GM23248 (cell line): ENCODE measurements around the gene SLC22A1. TPM values are rescaled to one million over a fixed set of nuclear protein-coding genes. Genes with fewer than 3 reads are reported as not detected.
"Not testable (repeated sequence)": the region's sequence is repeated elsewhere in the genome, so short reads cannot be mapped to it uniquely, and the experiment has no call there.

Experiments used
- DNase-seq: peaks from one replicate; pipeline ENCODE4 v3.0.0-alpha.2; 2015
- H2AFZ ChIP-seq: fragments of 200-600 bp; sonication (generic); 2 replicates; pipeline ENCODE4 v1.6.1; 2016; ENCODE audit warnings: antibody characterized with exemption
- H3F3A ChIP-seq: fragments of 200-600 bp; sonication (generic); 2 replicates; pipeline ENCODE4 v1.6.1; 2016; ENCODE audit warnings: mild to moderate bottlenecking, antibody characterized with exemption, mixed run types; ENCODE audit not compliant: insufficient read depth
- H3K27ac ChIP-seq: fragments of 200-600 bp; sonication (generic); 2 replicates; pipeline ENCODE4 v1.5.1; 2016; ENCODE audit warnings: mild to moderate bottlenecking
- H3K27me3 ChIP-seq: fragments of 200-600 bp; sonication (generic); replicated peaks from 2 replicates; pipeline ENCODE4 v1.6.1; 2016; ENCODE audit warnings: mild to moderate bottlenecking; ENCODE audit not compliant: insufficient read depth
- H3K36me3 ChIP-seq: fragments of 200-600 bp; sonication (generic); 2 replicates; pipeline ENCODE4 v1.6.1; 2016; ENCODE audit warnings: low read depth, mild to moderate bottlenecking
- H3K4me1 ChIP-seq: fragments of 200-600 bp; sonication (generic); 2 replicates; pipeline ENCODE4 v1.6.1; 2016; ENCODE audit warnings: mild to moderate bottlenecking; ENCODE audit not compliant: insufficient read depth
- H3K4me2 ChIP-seq: fragments of 200-600 bp; sonication (generic); one replicate; pipeline ENCODE4 v1.6.1; 2016; ENCODE audit warnings: mild to moderate bottlenecking; ENCODE audit not compliant: unreplicated experiment
- H3K4me3 ChIP-seq: fragments of 200-600 bp; sonication (generic); 2 replicates; pipeline ENCODE4 v1.5.1; 2016; ENCODE audit warnings: mild to moderate bottlenecking
- H3K79me2 ChIP-seq: fragments of 200-600 bp; sonication (generic); 2 replicates; pipeline ENCODE4 v1.6.1; 2016; ENCODE audit warnings: mild to moderate bottlenecking; ENCODE audit not compliant: insufficient read depth
- H3K9ac ChIP-seq: fragments of 200-600 bp; sonication (generic); 2 replicates; pipeline ENCODE4 v1.6.1; 2016; ENCODE audit warnings: mild to moderate bottlenecking
- H3K9me2 ChIP-seq: fragments of 200-600 bp; sonication (generic); 2 replicates; pipeline ENCODE4 v1.6.1; 2016; ENCODE audit warnings: mixed run types, mild to moderate bottlenecking, moderate library complexity; ENCODE audit not compliant: insufficient read depth
- H3K9me3 ChIP-seq: fragments of 200-600 bp; sonication (generic); one replicate; pipeline ENCODE4 v1.6.1; 2017; ENCODE audit warnings: low read depth
- H4K20me1 ChIP-seq: fragments of 200-600 bp; sonication (generic); 2 replicates; pipeline ENCODE4 v1.6.0; 2016; ENCODE audit not compliant: insufficient read depth
- EZH2 ChIP-seq: fragments of 200-600 bp; sonication (generic); IDR thresholded peaks from 2 replicates; pipeline ENCODE4 v1.6.1; 2018; ENCODE audit warnings: antibody characterized with exemption, mild to moderate bottlenecking; ENCODE audit not compliant: insufficient read depth, poor library complexity, severe bottlenecking
- EZH2phosphoT487 ChIP-seq: fragments of 200-600 bp; sonication (generic); IDR thresholded peaks from 2 replicates; pipeline ENCODE4 v1.6.1; 2018; ENCODE audit warnings: antibody characterized with exemption, moderate library complexity, mild to moderate bottlenecking, low read depth; ENCODE audit not compliant: insufficient read depth
- WGBS, 2 experiments: methylation state at CpG; one replicate each; pipeline ENCODE4 v1.1.6; 2015 to 2017; ENCODE audit warnings: low lambda C conversion rate in 2 of 2, low coverage in 1 of 2; ENCODE audit errors: missing lambda C conversion rate in 2 of 2; 5-methylcytosine and 5-hydroxymethylcytosine counted together
- in situ Hi-C: fragments of 300-500 bp; cut with MboI; formaldehyde crosslinking; loops from 2 replicates; pipeline ENCODE4 v1.15.0; 2020
- polyA plus RNA-seq: library from polyadenylated mRNA; unstranded; fragments of >200 nt; fragmentation: Nextera tagmentation; extraction: Ambion mirVana; gene quantifications from 2 replicates; pipeline ENCODE4 v1.2.1, GENCODE V29; 2016
- total RNA-seq: library from RNA; depleted of rRNA; stranded (reverse); fragments of >200 nt; shearing (Covaris generic); gene quantifications from 2 replicates; pipeline ENCODE4 v1.2.3, GENCODE V29; 2014

SLC22A1 gene
- total and polyA plus RNA-seq, 2 experiments from 2014 or later, result not detected

DNA sequence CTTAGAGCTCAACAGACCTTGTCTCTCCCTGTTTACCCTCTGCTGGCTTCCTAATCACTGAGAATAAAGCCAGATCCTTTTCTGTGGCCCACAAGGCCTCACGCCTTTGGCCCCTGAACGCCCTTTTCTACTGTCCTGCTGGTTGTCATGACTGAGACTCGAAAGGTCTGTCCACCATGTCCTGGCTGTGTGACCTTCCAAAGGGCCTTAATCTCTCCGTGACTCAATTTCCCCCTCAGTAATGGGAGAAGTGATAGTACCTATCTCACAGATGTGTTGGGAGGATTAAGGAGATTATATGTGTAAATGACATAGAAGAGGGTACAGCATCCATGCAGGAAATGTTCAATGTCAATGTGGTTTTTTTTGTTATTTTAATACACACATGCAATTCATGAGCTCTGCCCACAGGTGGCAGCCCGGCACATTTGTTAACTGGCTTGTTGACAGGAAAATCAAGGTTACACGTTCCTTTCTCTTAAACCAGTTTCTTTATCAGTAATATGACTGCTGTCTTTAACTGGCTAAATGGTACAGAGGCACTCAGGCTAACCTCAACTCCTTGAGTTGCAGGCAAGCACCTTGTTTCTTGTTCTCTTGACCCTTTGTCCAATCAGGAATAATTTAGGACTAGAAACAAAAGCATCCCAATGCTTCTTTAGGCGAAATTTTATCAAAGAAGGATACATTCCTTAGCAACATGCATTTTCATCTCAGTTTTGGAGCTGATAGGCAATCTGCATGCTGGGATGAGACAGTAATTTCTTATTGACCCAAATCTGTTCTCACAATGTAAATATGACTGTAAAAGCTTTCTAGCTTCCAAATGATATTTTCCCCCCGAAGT lies 16.6 kb downstream of the SLC22A1 start:
- H3K9ac ChIP-seq, result no peak overlapping the region
- TF ChIP-seq EZH2, result no peak
- peak; percentile 80 for DNase-seq
- H3K9me2 ChIP-seq, result no peaks in the 10 kb centered on the region
- no peaks in the 10 kb centered on the region for H3K27me3 ChIP-seq
- peak overlapping the region; percentile 47; the same call in 1 of the 2 replicates for H2AFZ ChIP-seq
- no peaks in the 10 kb centered on the region for H3K36me3 ChIP-seq
- H3K4me1 ChIP-seq, result peaks cover 16% of the 10 kb centered on the region; the same call in 1 of the 2 replicates
- no peaks in the 10 kb centered on the region for H4K20me1 ChIP-seq
- in situ Hi-C loops, result no loop called here
- H3K79me2 ChIP-seq, result no peaks in the 10 kb centered on the region
- no peak overlapping the region for H3K4me3 ChIP-seq
- peaks cover 6% of the 10 kb centered on the region; the same call in 1 of the 2 replicates for H3F3A ChIP-seq
- H3K27ac ChIP-seq, result no peak overlapping the region
- H3K4me2 ChIP-seq, result peak overlapping the region; percentile 29
- H3K9me3 ChIP-seq, result no peaks in the 10 kb centered on the region
- WGBS, 2 experiments, result 53 to 55% methylated on average over 8 of the region's 8 CpGs

DNA sequence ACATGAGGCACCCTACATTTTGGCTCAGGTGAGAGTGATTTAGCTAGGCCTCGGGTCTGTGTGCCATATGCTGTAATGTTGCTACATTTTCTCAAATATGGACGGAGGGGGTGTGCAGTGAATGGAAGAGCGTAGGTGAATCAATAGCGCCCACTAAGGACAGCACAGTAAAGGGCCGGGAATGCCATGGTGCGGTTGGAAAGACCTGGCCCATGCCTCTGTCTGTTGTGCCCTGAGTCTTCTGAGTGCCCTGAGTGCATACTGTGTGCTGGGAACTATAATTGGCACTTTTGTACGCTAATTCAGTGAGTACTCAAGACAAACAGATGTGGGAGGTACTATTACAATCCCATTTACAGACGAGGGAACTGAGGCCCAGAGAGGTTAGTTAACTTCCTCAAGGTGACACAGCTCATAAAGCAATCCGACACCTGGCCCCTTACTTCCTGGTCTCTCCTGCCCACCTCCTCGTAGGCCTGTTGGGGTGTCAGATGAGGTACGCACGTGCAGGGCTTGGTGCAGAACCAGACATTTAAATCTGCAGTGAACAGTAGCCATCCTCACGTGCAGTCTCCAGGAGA lies 17.3 kb downstream of the SLC22A1 start:
- Histone ChIP-seq H3K9me3 (no peaks in the 10 kb centered on the region), H2AFZ (no peak overlapping the region), H3F3A (peaks cover 6% of the 10 kb centered on the region; the same call in 1 of the 2 replicates), H3K27ac (no peak overlapping the region), H3K9me2 (no peaks in the 10 kb centered on the region), H3K27me3 (no peaks in the 10 kb centered on the region), H3K9ac (no peak overlapping the region), H3K4me3 (no peak overlapping the region), H4K20me1 (no peaks in the 10 kb centered on the region), H3K36me3 (no peaks in the 10 kb centered on the region), H3K4me2 (no peak overlapping the region), H3K79me2 (no peaks in the 10 kb centered on the region), H3K4me1 (peaks cover 16% of the 10 kb centered on the region; the same call in 1 of the 2 replicates)
- no peak for TF ChIP-seq EZH2
- no peak for TF ChIP-seq EZH2phosphoT487
- no peak for DNase-seq
- in situ Hi-C loops, result no loop called here
- WGBS, 2 experiments, result 82 to 85% methylated on average over 13 of the region's 13 CpGs

DNA sequence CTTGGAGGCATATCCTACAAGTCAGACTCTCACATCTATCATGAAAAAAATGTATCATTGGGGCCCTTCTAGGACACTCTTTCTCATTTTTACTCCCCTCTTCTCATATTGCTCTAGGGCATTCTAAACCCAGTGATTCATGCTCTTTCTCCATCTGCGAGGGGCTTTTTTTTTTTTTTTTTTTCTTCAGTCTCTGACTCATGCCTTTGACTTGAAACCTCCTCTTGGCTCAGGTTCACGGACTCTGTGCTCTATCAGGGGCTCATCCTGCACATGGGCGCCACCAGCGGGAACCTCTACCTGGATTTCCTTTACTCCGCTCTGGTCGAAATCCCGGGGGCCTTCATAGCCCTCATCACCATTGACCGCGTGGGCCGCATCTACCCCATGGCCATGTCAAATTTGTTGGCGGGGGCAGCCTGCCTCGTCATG lies 17.8 kb downstream of the SLC22A1 start:
- no peak overlapping the region for H3K4me3 ChIP-seq
- no peaks in the 10 kb centered on the region for H3K27me3 ChIP-seq
- H4K20me1 ChIP-seq, result no peaks in the 10 kb centered on the region
- in situ Hi-C loops, result no loop called here
- no peak overlapping the region for H3K9ac ChIP-seq
- H3K4me1 ChIP-seq, result peaks cover 16% of the 10 kb centered on the region; the same call in 1 of the 2 replicates
- no peaks in the 10 kb centered on the region for H3K79me2 ChIP-seq
- no peaks in the 10 kb centered on the region for H3K9me3 ChIP-seq
- peak; percentile 84 for DNase-seq
- peaks cover 6% of the 10 kb centered on the region; the same call in 1 of the 2 replicates for H3F3A ChIP-seq
- no peak overlapping the region for H2AFZ ChIP-seq
- WGBS, 2 experiments, result 83% methylated on average over 12 of the region's 12 CpGs
- no peaks in the 10 kb centered on the region for H3K9me2 ChIP-seq
- H3K27ac ChIP-seq, result no peak overlapping the region
- TF ChIP-seq EZH2, result no peak
- TF ChIP-seq EZH2phosphoT487, result no peak
- H3K36me3 ChIP-seq, result no peaks in the 10 kb centered on the region
- no peak overlapping the region for H3K4me2 ChIP-seq

DNA sequence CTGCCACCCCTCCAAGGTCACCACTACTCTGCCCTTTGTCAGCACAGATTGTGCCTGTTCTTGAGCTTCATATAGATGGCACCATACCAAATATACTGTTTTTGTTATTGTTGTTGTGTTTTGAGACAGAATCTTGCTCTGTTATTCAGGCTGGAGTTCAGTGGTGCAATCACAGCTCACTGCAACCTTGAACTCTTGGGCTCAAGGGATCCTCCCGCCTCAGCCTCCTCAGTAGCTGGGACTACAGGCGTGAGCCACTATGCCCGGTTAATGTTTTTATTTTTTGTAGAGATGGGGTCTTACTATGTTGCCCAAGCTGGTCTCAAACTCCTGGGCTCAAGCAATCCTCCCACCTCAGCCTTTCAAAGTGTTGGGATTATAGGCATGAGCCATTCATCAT lies 18.9 kb downstream of the SLC22A1 start:
- DNase-seq, H3K4me3 ChIP-seq, H3K4me2 ChIP-seq, H2AFZ ChIP-seq, H3K9me2 ChIP-seq, H3K36me3 ChIP-seq, H3K79me2 ChIP-seq, H3K9me3 ChIP-seq, H3K27ac ChIP-seq, H4K20me1 ChIP-seq, H3K9ac ChIP-seq, H3K27me3 ChIP-seq, in situ Hi-C loops, H3F3A ChIP-seq: not testable (repeated sequence)
- WGBS, 2 experiments, result 99 to 100% methylated on average over 3 of the region's 3 CpGs
- peaks cover 16% of the 10 kb centered on the region; the same call in 1 of the 2 replicates for H3K4me1 ChIP-seq
